Fibroblast of skin of scalp (primary cell): Measurements from ENCODE around the gene IQSEC1.
A peak's percentile ranks its signal among the peaks of the same experiment; 100 is the strongest.

Experiments used
- DNase-seq: peaks from one replicate; pipeline ENCODE4 v3.0.0-alpha.2; 2013

IQSEC1 gene

GRCh38 chr3:12996181-12996506, 77.1 kb downstream of the IQSEC1 start:
- DNase-seq = no peak

- DNase-seq = no peak
These were observed 77.6 kb downstream of the IQSEC1 start for GRCh38 chr3:12995389-12996180.

- peak; percentile 73 for DNase-seq
These were observed 78.4 kb downstream of the IQSEC1 start for GRCh38 chr3:12994607-12995388.

- DNase-seq = no peak
These were observed 78.9 kb downstream of the IQSEC1 start for GRCh38 chr3:12994357-12994606.

GRCh38 chr3:12993517-12994356, 79.5 kb downstream of the IQSEC1 start:
- DNase-seq = no peak

- peak; percentile 50 for DNase-seq
These were observed 80.4 kb downstream of the IQSEC1 start for GRCh38 chr3:12992629-12993516.

GRCh38 chr3:12991861-12992281, 81.4 kb downstream of the IQSEC1 start:
- DNase-seq = no peak

- no peak for DNase-seq
These were observed 81.8 kb downstream of the IQSEC1 start for GRCh38 chr3:12991481-12991837.

- peak; percentile 88 for DNase-seq
These were observed 82.3 kb downstream of the IQSEC1 start for GRCh38 chr3:12990781-12991480.

GRCh38 chr3:12990306-12990705, 82.9 kb downstream of the IQSEC1 start:
- DNase-seq = peak; percentile 24

- DNase-seq = no peak
These were observed 84.3 kb downstream of the IQSEC1 start for GRCh38 chr3:12988728-12989454.

- DNase-seq = no peak
These were observed 85.6 kb downstream of the IQSEC1 start for GRCh38 chr3:12987602-12988001.

- DNase-seq = no peak
These were observed 86.2 kb downstream of the IQSEC1 start for GRCh38 chr3:12986986-12987385.

GRCh38 chr3:12986521-12986920, 86.7 kb downstream of the IQSEC1 start:
- DNase-seq = no peak

GRCh38 chr3:12986031-12986430, 87.2 kb downstream of the IQSEC1 start:
- no peak for DNase-seq

- DNase-seq = no peak
These were observed 88.1 kb downstream of the IQSEC1 start for GRCh38 chr3:12985148-12985547.

GRCh38 chr3:12984023-12984823, 89.0 kb downstream of the IQSEC1 start:
- peak; percentile 66 for DNase-seq

GRCh38 chr3:12983319-12983718, 89.9 kb downstream of the IQSEC1 start:
- no peak for DNase-seq

GRCh38 chr3:12982619-12983101, 90.6 kb downstream of the IQSEC1 start:
- DNase-seq = no peak
